ENCODE results near the gene LCE3A.
A peak's percentile ranks its signal among the peaks of the same experiment; 100 is the strongest.
"Not testable (repeated sequence)": the region's sequence is repeated elsewhere in the genome, so short reads cannot be mapped to it uniquely, and the experiment has no call there.

LCE3A gene, protein sequence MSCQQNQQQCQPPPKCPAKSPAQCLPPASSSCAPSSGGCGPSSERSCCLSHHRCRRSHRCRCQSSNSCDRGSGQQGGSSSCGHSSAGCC

DNA sequence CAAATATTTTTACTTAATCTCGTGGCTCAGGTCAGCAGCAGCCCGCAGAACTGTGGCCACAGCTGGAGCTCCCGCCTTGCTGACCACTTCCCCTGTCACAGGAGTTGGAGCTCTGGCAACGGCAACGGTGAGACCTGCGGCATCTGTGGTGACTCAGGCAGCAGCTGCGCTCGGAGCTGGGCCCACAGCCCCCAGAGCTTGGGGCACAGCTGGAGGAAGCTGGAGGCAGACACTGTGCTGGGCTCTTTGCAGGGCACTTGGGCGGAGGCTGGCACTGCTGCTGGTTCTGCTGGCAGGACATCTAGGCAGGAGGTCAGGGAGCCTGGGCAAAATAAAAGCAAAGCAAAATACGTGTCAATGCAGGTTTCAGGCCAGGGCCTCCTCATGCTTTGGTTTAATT lies at the start of gene LCE3A:
Gene LCE3A, minus strand, starts transcription at position 301 of the 400 bp plus-strand sequence. Its CDS starts 0 bp downstream, at position 301.
- peak; percentile 33 for DNase-seq

DNA sequence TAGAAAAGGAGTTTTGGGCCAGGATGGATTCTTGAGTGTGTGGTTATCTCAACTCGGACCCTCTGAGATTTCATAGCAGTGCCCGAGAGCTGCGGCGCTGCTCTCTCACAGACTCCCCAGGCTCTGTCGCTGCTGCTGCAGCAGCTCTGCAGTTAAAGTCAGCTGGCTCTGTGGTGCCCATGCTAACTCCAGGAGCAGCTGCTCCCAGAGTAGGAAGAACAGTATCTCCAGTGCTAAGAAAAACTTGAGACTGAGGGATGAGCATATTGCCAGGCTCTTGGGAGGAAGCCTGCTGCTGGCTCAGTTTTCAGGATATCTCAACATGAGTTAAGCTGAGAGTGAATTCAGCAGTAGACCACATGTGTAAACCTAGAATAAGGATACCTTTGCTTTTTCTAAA lies 44.7 kb upstream of the LCE3A start:
- no peak for DNase-seq

DNA sequence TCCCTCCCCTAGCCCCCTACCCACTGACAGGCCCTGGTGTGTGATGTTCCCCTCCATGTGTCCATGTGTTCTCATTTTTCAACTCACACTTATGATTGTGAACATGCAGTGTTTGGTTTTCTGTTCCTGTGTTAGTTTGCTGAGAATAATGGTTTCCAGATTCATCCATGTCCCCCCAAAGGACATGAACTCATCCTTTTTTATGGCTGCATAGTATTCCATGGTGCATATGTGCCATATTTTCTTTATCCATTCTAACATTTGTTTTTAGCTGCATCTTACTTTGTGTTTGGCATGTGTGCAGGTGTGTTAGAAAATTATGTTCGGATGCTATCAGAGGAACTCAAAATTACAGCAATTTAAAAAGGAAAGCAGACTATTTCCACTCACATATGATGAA lies 43.3 kb upstream of the LCE3A start:
- not testable (repeated sequence) for DNase-seq

DNA sequence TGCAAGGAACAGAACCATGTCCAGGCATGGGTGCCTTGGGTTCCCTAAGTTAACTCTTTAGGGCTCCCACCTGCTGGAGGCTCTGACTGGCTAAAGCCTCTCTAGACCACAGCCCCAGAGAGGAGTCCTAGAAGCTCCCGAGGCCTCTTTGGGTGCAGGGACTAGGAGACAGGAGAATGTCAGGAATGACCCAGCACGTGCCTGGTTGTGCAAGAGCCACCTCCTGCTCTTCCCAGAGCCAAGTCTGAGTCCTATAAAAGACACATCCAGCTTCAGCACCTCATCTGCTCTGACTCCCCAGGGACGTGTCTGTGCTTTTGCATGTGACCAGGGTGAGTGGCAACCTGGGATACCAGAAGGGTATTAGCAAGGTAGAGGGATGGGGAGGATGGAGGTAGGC lies 40.2 kb upstream of the LCE3A start, which contains the start of gene LCE2D:
Gene LCE2D, plus strand, starts transcription at position 283 of the 400 bp plus-strand sequence. CDS start 726 bp downstream, outside the sequence.
- no peak for DNase-seq

DNA sequence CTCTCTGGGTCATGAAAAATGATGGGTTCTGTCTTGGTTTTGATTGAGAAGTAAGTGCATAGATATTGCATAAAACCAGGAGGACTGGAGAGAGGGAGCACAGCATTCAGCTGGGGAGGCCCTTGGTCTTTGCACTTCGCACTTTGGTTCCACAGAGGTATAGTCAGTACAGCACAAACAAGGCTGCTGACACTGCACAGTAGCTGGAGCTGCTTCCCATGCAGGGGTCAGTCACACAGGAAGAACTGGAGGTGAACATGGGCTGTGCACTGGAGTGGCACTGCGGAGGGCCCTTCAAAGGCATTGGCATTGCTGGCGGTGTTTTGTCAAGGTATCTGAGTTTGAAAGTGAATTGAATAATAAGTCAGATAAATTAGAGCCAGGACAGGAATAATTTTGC lies 35.7 kb upstream of the LCE3A start:
- no peak for DNase-seq

DNA sequence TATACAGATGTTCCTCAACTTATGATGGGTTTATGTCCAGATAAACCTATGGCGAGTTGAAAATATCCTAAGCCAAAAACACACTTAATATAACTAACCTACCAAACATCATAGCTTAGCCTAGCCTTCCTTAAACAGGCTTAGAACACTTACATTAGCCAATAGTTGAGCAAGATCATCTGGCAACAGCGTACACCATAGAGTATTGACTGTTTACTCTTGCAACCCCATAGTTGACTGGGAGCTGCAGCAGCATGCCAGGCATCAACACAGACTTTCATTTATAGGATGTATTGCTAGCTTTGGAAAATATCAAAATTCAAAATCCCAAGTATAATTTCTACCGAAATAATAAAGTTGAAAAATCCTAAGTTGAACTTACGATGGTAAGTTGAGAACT lies 34.8 kb upstream of the LCE3A start:
- DNase-seq: no peak

DNA sequence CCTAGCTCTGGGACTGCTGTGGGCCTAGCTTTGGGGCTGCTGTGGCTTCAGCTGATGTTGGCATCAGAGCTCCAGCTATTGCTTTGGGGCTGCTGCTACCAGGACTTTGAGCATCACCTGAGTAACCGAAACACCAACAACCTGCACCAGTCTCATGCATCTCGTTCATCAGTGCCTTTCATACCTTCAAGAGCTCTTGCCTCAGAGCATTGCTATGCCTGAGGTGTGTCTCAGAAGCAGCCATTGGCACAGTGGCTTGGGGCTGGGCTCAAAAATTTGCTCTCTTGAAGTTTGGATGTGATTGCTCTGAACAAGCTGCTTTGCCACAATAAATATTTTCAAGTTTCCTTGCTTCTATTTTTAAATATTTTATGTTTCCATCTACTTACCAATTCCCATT lies 33.6 kb upstream of the LCE3A start:
- DNase-seq: no peak

DNA sequence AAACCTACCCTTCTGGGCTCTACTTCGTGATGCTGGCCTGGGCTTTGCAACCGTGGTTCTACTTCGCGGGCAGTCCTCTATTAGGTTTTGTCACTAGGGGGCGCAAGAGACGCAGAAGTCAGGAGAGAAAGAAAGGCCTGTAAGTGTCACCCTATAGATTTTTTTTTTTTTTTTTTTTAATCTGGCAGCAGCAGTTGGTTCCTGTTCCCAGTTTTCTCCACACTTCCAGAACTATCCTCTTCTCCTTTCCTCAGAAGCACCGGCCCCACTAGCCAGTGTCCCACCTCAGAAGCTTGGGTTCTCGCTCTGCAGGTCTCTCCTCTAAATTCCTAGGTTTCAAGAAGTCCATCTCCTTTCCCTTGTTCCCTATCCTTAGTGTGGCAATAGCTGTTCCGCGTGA lies 31.2 kb upstream of the LCE3A start:
- DNase-seq: peak; percentile 82

DNA sequence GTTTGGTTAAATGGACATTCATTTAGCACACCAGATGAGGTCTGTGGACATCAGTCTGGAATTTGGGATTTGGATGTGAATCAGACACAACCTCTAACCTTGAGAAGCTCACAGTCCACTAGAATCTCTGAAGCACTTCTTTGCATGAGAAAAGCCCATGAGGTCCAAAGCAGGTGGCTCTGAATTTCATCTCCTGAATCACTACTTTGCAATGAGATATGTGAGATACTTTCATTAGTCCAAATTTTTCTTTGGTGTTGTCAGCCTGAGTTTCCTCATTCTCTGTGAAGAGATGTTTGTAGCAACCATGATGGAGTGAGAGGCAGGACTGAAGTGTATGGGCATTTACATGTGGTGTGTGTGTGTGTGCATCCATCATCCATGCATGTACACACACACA lies 23.8 kb upstream of the LCE3A start:
- DNase-seq: no peak

DNA sequence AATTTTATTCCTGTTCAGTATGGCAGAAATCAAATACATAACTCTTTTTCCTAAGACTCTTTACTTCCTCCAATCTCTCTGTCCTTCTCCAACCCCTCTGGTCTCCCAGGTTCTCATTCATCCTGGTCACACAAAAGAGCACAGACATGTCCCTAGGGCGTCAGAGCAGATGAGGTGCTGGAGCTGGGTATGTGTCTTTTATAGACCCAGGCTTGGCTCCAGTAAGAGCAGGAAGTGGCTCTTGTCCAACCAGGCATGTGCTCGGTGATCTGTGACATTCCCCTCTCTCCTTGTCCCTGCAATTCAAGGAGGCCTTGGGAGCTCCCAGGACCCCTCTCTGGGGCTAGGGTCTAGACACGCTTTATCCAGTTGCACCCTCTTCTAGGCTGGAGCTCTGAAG lies 22.2 kb upstream of the LCE3A start:
- no peak for DNase-seq

DNA sequence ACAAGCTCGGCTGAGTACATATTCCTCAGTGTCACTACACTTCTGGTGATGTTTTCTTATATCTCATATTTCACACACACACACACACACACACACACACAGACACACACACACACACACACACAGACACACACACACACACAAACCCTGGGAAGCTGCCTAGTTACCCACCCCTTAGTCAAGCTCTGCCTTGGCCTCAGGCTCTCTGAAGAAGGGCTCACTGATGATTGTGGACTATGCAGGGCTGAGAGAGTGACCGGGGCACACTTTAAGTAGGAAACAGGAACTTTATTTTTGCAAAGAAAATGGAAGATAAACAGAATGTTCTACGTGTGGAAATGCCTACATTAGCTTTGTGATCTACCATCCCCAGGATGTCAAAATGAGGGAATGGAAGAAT lies 21.0 kb upstream of the LCE3A start:
- no peak for DNase-seq

DNA sequence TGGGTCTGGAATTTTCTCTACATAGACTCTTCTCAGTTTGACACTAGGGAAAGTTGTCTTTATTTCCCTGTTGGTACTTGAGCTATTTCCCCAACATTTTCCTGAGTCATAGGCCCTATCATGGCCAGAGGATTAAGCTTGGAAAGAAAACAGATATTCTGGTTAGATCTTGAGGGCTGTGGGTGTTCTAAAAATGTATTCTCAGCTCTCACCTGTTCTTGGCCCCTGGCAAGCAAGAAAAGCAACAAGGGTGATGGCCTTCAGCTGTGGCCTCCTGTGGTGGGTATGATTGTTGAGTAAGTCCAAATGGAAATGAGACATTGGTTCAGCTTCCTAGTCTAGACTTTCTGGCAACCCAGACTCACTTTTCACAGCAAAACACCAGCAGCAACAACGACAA lies 17.4 kb upstream of the LCE3A start:
- no peak for DNase-seq

DNA sequence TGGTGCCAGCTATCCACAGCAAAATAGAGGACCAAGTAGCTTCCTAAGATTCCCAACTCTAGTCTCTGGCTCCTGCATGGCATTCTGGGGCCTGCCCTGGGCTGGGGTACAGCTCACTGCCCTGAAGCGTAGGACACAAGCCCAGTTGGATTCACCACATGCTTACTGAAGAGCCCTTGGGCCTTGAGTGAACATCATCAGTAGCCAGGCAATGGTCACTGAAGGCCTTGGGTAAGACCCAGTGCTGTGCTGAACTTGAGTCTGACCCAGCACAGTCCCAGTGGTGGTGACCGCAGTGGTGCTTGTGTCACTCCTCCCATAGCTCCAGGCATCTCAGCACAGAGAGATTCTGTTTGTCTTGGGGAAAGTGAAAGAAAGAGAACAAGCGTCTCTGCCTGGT lies 7.7 kb upstream of the LCE3A start:
- DNase-seq: no peak

DNA sequence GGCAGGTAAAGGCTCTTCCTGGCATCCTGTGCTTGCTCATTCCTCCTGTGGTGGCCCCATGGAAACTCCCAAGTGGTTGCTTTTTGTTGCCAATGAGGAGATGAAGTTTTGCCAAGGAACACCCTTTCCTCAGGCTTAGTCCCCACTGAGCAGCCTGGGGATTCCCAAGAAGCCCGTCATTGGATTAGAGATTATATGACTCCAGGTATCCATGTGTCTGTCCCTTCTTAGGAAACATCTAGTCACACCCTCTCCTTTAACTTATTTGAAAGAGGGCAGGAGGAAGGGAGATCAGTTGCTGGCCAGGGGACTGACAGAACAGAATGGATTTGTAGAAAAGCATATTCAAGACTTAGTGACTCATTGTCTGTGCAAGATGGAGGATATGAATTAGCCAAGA lies 3.8 kb upstream of the LCE3A start:
- DNase-seq: no peak

DNA sequence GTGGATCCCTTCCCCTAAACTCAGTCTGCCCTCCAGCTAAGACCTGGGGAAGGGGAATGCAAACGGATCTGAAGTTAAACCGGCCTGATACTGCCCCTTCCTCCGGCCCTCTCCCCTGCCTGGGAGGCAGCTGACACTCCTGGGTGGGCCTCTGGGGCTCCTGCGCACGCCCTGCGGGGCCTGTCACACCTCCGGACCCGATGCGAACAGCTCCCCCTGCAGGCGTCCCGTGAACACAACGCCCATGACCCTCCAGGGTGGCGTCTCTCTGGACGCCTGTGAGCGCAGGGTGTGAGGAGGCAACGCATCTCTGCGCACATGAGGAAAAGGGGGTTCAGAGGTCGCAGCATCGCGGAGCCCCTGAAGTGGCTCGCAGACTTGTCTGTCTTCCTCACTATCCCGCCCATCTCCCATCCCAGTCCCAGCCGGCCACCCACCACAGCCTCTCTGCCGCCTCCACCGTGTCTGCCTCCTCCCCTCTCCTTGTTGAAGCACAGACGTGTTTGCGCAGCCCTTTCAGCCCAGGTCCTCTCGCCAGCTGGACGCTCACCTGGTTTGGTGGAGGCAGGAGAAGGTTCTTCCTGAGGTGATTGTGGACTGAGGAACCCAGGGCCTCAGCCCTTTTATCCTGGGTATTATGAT lies 421 bp upstream of the LCE3A start:
- DNase-seq: peak; percentile 35

DNA sequence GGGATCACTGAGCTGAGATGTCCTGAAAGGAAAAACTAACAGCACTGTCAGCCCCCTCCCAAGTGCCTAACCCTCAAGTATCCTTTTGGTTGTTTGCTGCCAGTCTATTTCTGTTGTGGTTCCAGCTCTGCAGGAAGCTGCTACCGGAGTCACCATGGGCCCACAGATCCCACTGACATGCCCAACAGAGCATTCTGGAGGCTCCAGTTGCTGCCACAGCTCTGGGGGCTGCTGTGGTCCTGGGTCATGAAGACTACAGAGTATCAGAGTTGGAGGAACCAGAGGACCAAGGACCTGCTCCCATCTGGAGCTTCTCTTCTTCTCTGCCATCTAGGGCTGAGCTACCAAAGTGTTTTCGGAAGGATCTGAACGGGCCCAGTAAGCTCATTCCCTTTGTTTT lies 910 bp downstream of the LCE3A start:
- DNase-seq: no peak

DNA sequence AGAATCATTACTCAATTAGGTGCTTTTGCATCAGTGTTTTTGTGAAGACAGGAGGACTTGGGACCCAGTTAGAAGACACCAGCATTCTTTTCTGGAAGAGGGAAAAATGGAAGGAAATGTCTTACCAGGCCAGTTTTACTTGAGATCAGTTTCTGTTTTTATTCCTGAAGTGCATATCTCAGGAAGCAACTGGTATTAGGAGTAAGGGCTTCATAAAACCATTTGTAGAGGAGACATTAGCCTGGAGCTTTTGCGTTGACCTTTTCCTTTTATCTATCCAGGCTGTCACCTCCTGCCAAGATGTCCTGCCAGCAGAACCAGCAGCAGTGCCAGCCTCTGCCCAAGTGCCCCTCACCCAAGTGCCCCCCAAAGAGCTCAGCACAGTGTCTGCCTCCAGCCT lies 9.4 kb downstream of the LCE3A start, which contains the start of gene LCE3B:
Gene LCE3B, plus strand, starts transcription at position 301 of the 400 bp plus-strand sequence. Its CDS starts 0 bp downstream, at position 301.
- DNase-seq: no peak

DNA sequence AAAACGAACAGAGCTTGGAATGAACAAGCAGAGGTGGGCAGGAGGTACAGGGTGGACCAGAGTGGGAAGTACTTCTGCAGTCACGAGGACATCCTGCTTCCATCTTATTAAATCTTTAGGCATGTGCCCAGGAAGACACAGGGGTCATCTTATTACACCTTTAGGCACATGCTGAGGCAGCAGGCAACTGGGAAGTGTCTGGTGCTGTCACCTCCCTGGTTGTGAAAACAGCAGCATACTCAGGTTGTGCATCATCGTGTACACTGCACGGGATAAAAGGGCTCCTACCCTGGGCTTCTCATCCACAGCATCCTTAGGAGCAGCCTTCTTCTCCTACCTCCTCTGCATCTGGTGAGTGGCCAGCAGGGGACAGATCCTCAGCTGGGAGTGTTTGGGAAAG lies 23.0 kb downstream of the LCE3A start, which contains the start of gene LCE3C:
Gene LCE3C, plus strand, starts transcription at position 301 of the 400 bp plus-strand sequence. CDS start 498 bp downstream, outside the sequence.
- no peak for DNase-seq

DNA sequence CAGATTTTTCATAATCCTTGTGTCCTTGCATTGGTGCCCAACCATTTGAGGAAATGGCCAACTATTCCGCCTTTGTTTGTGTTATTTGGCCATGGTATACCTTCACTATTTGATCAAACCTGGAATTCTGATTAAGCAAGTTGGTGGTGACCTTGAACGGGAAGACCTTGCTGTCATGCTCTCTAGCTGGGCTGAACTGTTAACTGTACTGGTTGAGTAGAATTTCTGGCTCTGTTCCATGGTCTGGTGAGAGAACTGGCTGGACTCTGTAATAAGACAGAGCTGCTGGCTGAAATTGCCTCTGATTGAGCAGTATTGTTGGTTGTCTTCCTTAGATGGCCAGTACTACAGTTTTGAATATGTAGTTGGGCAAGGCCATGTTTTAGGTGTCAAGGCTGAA lies 25.9 kb downstream of the LCE3A start:
- no peak for DNase-seq

DNA sequence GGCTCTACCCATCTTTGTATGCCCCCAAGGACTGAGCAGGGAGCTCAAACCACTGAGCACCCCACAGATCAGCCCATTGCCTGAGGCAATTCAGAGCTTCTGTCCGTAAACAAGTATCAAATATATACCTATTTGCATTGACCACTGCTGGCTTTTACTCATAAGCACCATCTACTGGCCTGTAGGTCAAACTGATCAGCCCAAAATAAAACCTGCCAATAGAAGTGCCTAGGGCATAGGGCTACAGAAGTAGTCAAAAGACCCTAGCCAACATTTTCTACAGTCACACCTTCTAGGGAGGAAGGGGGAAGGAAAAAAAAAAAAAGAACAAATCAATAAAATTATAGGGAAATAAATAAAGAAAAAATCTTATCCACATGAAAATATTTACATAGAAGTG lies 37.3 kb downstream of the LCE3A start:
- peak; percentile 1 for DNase-seq

DNA sequence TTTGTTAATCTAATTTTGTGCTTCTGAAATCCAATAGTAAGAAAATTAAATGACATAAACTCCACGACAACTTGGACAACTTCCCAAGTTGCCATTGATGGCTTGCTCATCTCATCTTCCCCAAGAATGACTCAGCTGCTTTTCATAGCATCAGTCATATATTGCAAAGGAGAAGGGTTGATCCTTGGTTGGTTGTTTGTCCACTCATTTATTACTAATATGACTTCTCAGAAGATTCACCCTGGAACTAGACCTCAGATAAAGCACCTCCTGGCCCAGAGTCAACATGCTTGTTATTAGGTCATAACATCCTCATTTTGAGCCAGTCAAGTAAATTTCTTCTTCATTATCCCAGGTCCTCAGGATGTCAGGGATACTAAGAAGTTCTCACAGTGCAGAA lies 40.3 kb downstream of the LCE3A start:
- no peak for DNase-seq

DNA sequence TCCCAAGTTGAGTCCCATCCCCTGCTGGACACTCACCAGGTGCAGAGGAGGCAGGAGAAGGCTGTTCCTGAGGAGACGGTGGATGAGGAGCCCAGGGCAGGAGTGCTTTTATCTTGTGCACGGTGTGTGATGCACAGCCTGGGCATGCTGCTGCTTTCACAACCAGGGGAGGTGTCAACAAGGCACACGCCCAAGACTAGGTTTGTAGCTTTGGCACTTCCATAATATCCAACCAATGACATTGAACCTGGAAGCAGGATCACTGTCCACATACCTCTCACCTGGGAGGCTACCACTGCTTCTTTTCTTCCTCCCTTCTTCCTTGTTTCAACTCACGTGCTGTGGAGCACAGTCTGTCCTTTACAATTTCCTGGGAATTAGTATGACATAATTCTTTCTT lies 42.5 kb downstream of the LCE3A start, which contains the start of gene LCE3D:
Gene LCE3D, minus strand, starts transcription at position 84 of the 400 bp plus-strand sequence. CDS start 580 bp downstream, outside the sequence.
- DNase-seq: no peak

DNA sequence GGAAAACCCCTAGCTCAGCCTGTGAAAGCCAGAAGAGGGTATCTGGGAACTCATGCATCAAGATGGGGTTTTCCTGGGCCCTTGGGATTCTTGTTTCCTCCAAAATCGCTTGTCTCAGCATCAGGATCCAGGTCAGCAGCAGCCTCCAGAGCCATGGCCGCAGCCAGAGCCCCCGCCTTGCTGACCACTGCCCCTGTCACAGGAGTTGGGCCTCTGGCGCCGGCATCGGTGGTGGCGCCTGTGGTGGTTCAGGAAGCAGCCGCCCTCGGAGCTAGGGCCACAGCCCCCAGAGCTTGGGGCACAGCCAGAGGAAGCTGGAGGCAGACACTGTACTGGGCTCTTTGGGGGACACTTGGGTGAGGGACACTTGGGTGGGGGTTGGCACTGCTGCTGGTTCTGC lies 43.4 kb downstream of the LCE3A start:
- DNase-seq: not testable (repeated sequence)

DNA sequence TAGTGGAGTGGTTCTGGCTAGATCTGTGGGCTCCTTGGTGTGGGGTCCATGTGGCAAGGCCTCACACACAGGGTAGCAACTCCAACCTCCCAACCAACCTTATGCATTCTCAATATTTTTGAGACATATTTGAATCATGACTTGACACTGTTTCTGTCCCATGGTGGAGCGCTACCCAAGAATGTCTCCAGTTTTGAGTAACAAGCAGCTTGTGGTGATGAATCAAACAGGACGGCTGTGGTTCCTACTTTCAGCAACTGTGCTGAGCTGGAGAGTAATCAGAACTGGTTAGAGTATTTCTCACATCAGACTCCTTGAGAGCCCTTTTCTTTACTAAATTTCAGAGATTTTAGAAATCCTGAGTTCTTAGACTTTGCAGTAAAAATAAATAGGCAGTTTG lies 45.7 kb downstream of the LCE3A start:
- no peak for DNase-seq

All from hematopoietic multipotent progenitor cell treated with erythropoietin and hydrocortisone succinate and interleukin-3 and kit ligand, for 6 days (in vitro differentiated cells).